22Rv1 (cell line): Measurements from ENCODE around the gene SCAF4.
A peak's percentile ranks its signal among the peaks of the same experiment; 100 is the strongest.

Experiments used
- H3K27ac ChIP-seq: fragments of 450-650 bp; 2 replicates; pipeline ENCODE4 v1.5.1; 2017
- ZFX ChIP-seq: fragments of 450-650 bp; IDR thresholded peaks from 2 replicates; pipeline ENCODE4 v1.6.1; 2017; ENCODE audit warnings: antibody characterized with exemption, borderline replicate concordance
- TF ChIP-seq, protein P1 (sequence below): fragments of 450-650 bp; IDR thresholded peaks from 2 replicates; pipeline ENCODE4 v1.5.1; 2017; ENCODE audit warnings: mild to moderate bottlenecking

The SCAF4 gene

DNA sequence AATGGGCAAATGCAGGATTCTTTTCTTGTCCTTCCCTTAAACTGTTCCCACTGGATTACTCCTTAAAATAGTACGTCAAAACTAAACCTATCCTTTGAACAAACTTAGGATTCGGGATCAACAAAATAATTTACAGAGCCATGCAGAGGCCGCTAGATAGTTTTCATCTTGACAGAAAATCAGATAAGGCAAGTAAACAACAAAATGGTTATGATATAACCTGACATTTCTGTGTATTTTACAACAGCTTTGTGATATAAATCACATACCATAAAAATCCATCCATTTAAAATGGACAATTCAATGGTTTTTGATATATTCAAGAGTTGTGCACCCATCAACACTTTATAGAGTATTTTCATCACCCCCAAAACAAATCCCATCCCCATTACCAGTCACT lies 11.2 kb downstream of the SCAF4 start:
- H3K27ac ChIP-seq = peak overlapping the region; percentile 25
- TF ChIP-seq, protein P1, sequence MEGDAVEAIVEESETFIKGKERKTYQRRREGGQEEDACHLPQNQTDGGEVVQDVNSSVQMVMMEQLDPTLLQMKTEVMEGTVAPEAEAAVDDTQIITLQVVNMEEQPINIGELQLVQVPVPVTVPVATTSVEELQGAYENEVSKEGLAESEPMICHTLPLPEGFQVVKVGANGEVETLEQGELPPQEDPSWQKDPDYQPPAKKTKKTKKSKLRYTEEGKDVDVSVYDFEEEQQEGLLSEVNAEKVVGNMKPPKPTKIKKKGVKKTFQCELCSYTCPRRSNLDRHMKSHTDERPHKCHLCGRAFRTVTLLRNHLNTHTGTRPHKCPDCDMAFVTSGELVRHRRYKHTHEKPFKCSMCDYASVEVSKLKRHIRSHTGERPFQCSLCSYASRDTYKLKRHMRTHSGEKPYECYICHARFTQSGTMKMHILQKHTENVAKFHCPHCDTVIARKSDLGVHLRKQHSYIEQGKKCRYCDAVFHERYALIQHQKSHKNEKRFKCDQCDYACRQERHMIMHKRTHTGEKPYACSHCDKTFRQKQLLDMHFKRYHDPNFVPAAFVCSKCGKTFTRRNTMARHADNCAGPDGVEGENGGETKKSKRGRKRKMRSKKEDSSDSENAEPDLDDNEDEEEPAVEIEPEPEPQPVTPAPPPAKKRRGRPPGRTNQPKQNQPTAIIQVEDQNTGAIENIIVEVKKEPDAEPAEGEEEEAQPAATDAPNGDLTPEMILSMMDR = no peak
- TF ChIP-seq ZFX = no peak

DNA sequence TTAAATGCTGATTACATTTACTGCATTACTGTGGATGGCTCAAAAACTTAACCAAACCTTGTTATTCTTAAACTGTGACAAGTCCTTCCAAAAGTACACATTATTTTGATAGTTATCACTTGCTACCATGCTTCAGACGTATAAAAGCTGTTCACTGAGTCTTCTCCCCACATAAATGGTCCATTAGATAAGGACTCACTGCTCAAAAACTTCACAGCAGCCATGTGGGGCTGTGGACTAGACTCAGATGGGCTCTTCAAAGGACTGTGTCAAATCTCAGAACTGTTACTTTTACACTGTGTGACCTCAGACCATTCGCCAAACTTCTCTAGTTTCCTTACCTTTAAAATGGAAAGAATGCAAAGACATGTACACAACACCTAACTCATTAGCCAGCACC lies 11.6 kb downstream of the SCAF4 start:
- TF ChIP-seq ZFX = no peak
- TF ChIP-seq, protein P1 = no peak
- peak overlapping the region; percentile 25; the same call in 1 of the 2 replicates for H3K27ac ChIP-seq

- TF ChIP-seq, protein P1 = no peak
- TF ChIP-seq ZFX = no peak
- no peak overlapping the region for H3K27ac ChIP-seq
Measured at GRCh38 chr21:31716106-31716505, 15.8 kb downstream of the SCAF4 start.

GRCh38 chr21:31714741-31715365 lies 17.1 kb downstream of the SCAF4 start:
- no peak for TF ChIP-seq ZFX
- TF ChIP-seq, protein P1 = no peak
- H3K27ac ChIP-seq = no peak overlapping the region

GRCh38 chr21:31713973-31714740 lies 17.8 kb downstream of the SCAF4 start:
- TF ChIP-seq ZFX = no peak
- TF ChIP-seq, protein P1 = no peak
- H3K27ac ChIP-seq = no peak overlapping the region

DNA sequence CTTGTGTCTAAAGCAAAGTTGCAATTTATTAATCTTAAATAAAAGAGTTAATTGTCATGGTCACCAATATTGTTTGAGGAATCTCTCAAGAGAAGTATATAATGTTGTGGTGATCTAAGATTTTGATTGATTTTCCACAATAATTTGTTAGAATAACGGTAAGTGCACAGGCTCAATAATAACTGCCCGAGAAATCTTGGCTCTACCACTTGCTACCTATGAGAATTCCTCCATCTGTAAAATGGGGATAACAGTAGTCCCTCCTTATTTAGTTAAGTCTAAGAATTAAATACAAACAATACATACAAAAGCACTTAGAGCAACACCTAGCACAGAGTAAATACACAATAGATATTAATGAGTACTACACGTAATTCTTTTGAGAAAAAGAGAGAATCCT lies 18.8 kb downstream of the SCAF4 start:
- no peak for TF ChIP-seq ZFX
- TF ChIP-seq, protein P1 = no peak
- no peak overlapping the region for H3K27ac ChIP-seq

- H3K27ac ChIP-seq = no peak overlapping the region
- TF ChIP-seq, protein P1 = no peak
- TF ChIP-seq ZFX = no peak
Measured at GRCh38 chr21:31711745-31712285, 20.1 kb downstream of the SCAF4 start.
